HepG2 (cell line): ENCODE measurements around the gene TRAPPC4.

Source experiments
- MXD4 ChIP-seq: IDR thresholded peaks from 2 replicates; pipeline ENCODE4 v1.6.1; 2016; ENCODE audit warnings: mild to moderate bottlenecking, missing biosample characterization, missing genetic modification reagents
- POLR2A ChIP-seq, 2 experiments: IDR thresholded peaks; 2 replicates each; pipeline ENCODE4 v1.6.1; 2011; ENCODE audit warnings: low read depth in 2 of 2, low read length in 2 of 2, mild to moderate bottlenecking in 1 of 2, moderate library complexity in 1 of 2; ENCODE audit not compliant: insufficient read depth in 1 of 2
- RAD21 ChIP-seq: fragments of 450-650 bp; formaldehyde crosslinking; IDR thresholded peaks from 2 replicates; pipeline ENCODE4 v1.5.0; 2020; ENCODE audit warnings: mild to moderate bottlenecking
- RNF2 ChIP-seq: fragments of 450-650 bp; conservative IDR thresholded peaks from 2 replicates; pipeline ENCODE4 v1.6.1; 2016; ENCODE audit warnings: low read depth
- TRIM24 ChIP-seq: sonication (generic); formaldehyde crosslinking; IDR thresholded peaks from 2 replicates; pipeline ENCODE4 v1.8.0; 2022; ENCODE audit warnings: mild to moderate bottlenecking, missing genetic modification reagents
- ZNF432 ChIP-seq: sonication (generic); formaldehyde crosslinking; IDR thresholded peaks from 2 replicates; pipeline ENCODE4 v1.5.0; 2020; ENCODE audit warnings: missing genetic modification reagents, mild to moderate bottlenecking, borderline replicate concordance
- ZNF746 ChIP-seq: sonication (generic); formaldehyde crosslinking; IDR thresholded peaks from 2 replicates; pipeline ENCODE4 v1.8.0; 2022; ENCODE audit warnings: mild to moderate bottlenecking, missing genetic modification reagents
- TF ChIP-seq, protein P1 (sequence below): sonication (generic); formaldehyde crosslinking; IDR thresholded peaks from 2 replicates; pipeline ENCODE4 v1.5.0; 2020; ENCODE audit warnings: mild to moderate bottlenecking, missing genetic modification reagents, moderate library complexity
- TF ChIP-seq, protein P2 (sequence below): sonication (generic); formaldehyde crosslinking; IDR thresholded peaks from 2 replicates; pipeline ENCODE4 v1.4.0; 2020; ENCODE audit warnings: missing genetic modification reagents, borderline replicate concordance
- TF ChIP-seq, protein P3 (sequence below): sonication (generic); formaldehyde crosslinking; IDR thresholded peaks from 2 replicates; pipeline ENCODE4 v1.4.0; 2020; ENCODE audit warnings: missing genetic modification reagents
- TF ChIP-seq, protein P4 (sequence below): sonication (generic); formaldehyde crosslinking; IDR thresholded peaks from 2 replicates; pipeline ENCODE4 v1.4.0; 2020; ENCODE audit warnings: missing genetic modification reagents
- TF ChIP-seq, protein P5 (sequence below): IDR thresholded peaks from 2 replicates; pipeline ENCODE4 v1.6.1; 2012; ENCODE audit warnings: low read depth, low read length, improper control_type of control experiment

DNA sequence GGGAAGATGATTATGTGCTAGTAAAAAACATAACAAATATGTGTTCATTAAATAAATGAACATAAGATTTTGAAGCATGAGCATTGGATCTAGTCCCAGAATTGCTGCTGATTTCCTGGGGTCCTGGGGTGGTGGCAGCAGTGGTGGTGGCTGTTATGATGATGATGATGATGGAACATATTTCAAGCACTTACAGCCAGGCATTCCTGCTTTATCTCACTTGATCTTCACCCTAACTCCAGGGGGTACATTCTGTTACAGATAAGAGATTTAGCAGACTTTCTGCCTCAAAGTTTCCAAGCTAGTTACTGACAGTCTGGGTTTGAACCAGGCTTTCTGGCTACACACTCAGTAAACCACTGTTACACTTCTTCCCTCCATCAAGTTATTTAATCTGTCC lies 5.2 kb downstream of the TRAPPC4 start:
- no peak for TF ChIP-seq MXD4 (CRISPR knock-in tag)
- TF ChIP-seq, protein P1, sequence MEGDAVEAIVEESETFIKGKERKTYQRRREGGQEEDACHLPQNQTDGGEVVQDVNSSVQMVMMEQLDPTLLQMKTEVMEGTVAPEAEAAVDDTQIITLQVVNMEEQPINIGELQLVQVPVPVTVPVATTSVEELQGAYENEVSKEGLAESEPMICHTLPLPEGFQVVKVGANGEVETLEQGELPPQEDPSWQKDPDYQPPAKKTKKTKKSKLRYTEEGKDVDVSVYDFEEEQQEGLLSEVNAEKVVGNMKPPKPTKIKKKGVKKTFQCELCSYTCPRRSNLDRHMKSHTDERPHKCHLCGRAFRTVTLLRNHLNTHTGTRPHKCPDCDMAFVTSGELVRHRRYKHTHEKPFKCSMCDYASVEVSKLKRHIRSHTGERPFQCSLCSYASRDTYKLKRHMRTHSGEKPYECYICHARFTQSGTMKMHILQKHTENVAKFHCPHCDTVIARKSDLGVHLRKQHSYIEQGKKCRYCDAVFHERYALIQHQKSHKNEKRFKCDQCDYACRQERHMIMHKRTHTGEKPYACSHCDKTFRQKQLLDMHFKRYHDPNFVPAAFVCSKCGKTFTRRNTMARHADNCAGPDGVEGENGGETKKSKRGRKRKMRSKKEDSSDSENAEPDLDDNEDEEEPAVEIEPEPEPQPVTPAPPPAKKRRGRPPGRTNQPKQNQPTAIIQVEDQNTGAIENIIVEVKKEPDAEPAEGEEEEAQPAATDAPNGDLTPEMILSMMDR (CRISPR knock-in tag): no peak
- TF ChIP-seq, protein P2, sequence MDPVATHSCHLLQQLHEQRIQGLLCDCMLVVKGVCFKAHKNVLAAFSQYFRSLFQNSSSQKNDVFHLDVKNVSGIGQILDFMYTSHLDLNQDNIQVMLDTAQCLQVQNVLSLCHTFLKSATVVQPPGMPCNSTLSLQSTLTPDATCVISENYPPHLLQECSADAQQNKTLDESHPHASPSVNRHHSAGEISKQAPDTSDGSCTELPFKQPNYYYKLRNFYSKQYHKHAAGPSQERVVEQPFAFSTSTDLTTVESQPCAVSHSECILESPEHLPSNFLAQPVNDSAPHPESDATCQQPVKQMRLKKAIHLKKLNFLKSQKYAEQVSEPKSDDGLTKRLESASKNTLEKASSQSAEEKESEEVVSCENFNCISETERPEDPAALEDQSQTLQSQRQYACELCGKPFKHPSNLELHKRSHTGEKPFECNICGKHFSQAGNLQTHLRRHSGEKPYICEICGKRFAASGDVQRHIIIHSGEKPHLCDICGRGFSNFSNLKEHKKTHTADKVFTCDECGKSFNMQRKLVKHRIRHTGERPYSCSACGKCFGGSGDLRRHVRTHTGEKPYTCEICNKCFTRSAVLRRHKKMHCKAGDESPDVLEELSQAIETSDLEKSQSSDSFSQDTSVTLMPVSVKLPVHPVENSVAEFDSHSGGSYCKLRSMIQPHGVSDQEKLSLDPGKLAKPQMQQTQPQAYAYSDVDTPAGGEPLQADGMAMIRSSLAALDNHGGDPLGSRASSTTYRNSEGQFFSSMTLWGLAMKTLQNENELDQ (CRISPR knock-in tag): no peak
- TF ChIP-seq RNF2: no peak
- no peak for TF ChIP-seq ZNF746 (CRISPR knock-in tag)
- TF ChIP-seq, protein P3, sequence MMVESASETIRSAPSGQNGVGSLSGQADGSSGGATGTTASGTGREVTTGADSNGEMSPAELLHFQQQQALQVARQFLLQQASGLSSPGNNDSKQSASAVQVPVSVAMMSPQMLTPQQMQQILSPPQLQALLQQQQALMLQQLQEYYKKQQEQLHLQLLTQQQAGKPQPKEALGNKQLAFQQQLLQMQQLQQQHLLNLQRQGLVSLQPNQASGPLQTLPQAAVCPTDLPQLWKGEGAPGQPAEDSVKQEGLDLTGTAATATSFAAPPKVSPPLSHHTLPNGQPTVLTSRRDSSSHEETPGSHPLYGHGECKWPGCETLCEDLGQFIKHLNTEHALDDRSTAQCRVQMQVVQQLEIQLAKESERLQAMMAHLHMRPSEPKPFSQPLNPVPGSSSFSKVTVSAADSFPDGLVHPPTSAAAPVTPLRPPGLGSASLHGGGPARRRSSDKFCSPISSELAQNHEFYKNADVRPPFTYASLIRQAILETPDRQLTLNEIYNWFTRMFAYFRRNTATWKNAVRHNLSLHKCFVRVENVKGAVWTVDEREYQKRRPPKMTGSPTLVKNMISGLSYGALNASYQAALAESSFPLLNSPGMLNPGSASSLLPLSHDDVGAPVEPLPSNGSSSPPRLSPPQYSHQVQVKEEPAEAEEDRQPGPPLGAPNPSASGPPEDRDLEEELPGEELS (CRISPR knock-in tag): no peak
- TF ChIP-seq, protein P4, sequence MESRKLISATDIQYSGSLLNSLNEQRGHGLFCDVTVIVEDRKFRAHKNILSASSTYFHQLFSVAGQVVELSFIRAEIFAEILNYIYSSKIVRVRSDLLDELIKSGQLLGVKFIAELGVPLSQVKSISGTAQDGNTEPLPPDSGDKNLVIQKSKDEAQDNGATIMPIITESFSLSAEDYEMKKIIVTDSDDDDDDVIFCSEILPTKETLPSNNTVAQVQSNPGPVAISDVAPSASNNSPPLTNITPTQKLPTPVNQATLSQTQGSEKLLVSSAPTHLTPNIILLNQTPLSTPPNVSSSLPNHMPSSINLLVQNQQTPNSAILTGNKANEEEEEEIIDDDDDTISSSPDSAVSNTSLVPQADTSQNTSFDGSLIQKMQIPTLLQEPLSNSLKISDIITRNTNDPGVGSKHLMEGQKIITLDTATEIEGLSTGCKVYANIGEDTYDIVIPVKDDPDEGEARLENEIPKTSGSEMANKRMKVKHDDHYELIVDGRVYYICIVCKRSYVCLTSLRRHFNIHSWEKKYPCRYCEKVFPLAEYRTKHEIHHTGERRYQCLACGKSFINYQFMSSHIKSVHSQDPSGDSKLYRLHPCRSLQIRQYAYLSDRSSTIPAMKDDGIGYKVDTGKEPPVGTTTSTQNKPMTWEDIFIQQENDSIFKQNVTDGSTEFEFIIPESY (CRISPR knock-in tag): no peak
- no peak for TF ChIP-seq POLR2A (IDR thresholded peaks at IDR 0.05; ENCODE audit: insufficient read depth in 1 of 2, low read depth in 2 of 2, low read length in 2 of 2)
- TF ChIP-seq RAD21 (CRISPR knock-in tag): no peak
- TF ChIP-seq TRIM24 (CRISPR knock-in tag): no peak
- no peak for TF ChIP-seq ZNF432
- TF ChIP-seq, protein P5, sequence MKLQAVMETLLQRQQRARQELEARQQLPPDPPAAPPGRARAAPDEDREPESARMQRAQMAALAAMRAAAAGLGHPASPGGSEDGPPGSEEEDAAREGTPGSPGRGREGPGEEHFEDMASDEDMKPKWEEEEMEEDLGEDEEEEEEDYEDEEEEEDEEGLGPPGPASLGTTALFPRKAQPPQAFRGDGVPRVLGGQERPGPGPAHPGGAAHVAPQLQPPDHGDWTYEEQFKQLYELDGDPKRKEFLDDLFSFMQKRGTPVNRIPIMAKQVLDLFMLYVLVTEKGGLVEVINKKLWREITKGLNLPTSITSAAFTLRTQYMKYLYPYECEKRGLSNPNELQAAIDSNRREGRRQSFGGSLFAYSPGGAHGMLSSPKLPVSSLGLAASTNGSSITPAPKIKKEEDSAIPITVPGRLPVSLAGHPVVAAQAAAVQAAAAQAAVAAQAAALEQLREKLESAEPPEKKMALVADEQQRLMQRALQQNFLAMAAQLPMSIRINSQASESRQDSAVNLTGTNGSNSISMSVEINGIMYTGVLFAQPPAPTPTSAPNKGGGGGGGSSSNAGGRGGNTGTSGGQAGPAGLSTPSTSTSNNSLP: no peak
